HEK293 (cell line): Measurements from ENCODE around the gene TAPBPL.
"Not testable (repeated sequence)": the region's sequence is repeated elsewhere in the genome, so short reads cannot be mapped to it uniquely, and the experiment has no call there.

ENCODE experiments used
- CTCF ChIA-PET: fragments of 350-600 bp; formaldehyde crosslinking; extraction: SDS; loops from one replicate; lab custom pipeline; 2021; ENCODE audit warnings: antibody characterized with exemption; lab: Yijun Ruan, JAX
- POLR2A ChIA-PET: fragments of 300-600 bp; formaldehyde crosslinking; extraction: SDS; loops from one replicate; lab custom pipeline; 2020; ENCODE audit warnings: antibody characterized with exemption, inconsistent platforms; lab: Yijun Ruan, JAX
- H3K27ac ChIP-seq: fragments of 200-500 bp; sonication (Bioruptor generic); 2 replicates; pipeline ENCODE4 v1.5.1; 2014; ENCODE audit warnings: low read depth, low read length, control low read depth, inconsistent platforms; ENCODE audit errors: extremely low read depth
- H3K36me3 ChIP-seq, 2 experiments: fragments of 200-500 bp in 1 of 2; sonication (Bioruptor generic) in 1 of 2; 1 replicate in 1 of 2; 2 replicates in 1 of 2; pipeline ENCODE4 v1.5.1; 2014 to 2017; ENCODE audit warnings: inconsistent platforms in 2 of 2, low read length in 2 of 2; ENCODE audit not compliant: control insufficient read depth in 2 of 2, insufficient read depth in 1 of 2
- H3K4me1 ChIP-seq: fragments of 200-500 bp; sonication (Bioruptor generic); 2 replicates; pipeline ENCODE4 v1.5.1; 2014; ENCODE audit warnings: mild to moderate bottlenecking, low read length, inconsistent platforms; ENCODE audit not compliant: control insufficient read depth, insufficient read depth
- H3K4me3 ChIP-seq: 2 replicates; pipeline ENCODE4 v1.5.1; 2011; ENCODE audit warnings: low read depth, mild to moderate bottlenecking, control low read depth, low read length, moderate library complexity
- H3K9me3 ChIP-seq: fragments of 200-500 bp; sonication (Bioruptor generic); 2 replicates; pipeline ENCODE4 v1.5.1; 2014; ENCODE audit warnings: low read depth, low read length, inconsistent platforms; ENCODE audit not compliant: control insufficient read depth, insufficient read depth
- ATF2 ChIP-seq: fragments of 450-650 bp; formaldehyde crosslinking; IDR thresholded peaks from 2 replicates; pipeline ENCODE4 v1.5.1; 2016; ENCODE audit warnings: missing biosample characterization, missing genetic modification characterization, low read depth
- BCL6B ChIP-seq: fragments of 450-650 bp; formaldehyde crosslinking; IDR thresholded peaks from 2 replicates; pipeline ENCODE4 v1.5.1; 2017; ENCODE audit warnings: missing biosample characterization, missing genetic modification characterization
- IKZF3 ChIP-seq: fragments of 450-650 bp; IDR thresholded peaks from 2 replicates; pipeline ENCODE4 v1.5.0; 2018; ENCODE audit warnings: missing biosample characterization, mild to moderate bottlenecking, missing genetic modification characterization, moderate library complexity
- PATZ1 ChIP-seq: fragments of 450-650 bp; formaldehyde crosslinking; IDR thresholded peaks from 2 replicates; pipeline ENCODE4 v1.5.1; 2016; ENCODE audit warnings: missing biosample characterization, missing genetic modification characterization
- ZFP3 ChIP-seq: fragments of 450-650 bp; formaldehyde crosslinking; IDR thresholded peaks from 2 replicates; pipeline ENCODE4 v1.5.1; 2016; ENCODE audit warnings: low read depth, missing biosample characterization, missing genetic modification characterization
- ZNF112 ChIP-seq: fragments of 450-650 bp; formaldehyde crosslinking; IDR thresholded peaks from 2 replicates; pipeline ENCODE4 v1.5.0; 2017; ENCODE audit warnings: missing biosample characterization, missing genetic modification characterization
- ZNF121 ChIP-seq: fragments of 450-650 bp; formaldehyde crosslinking; IDR thresholded peaks from 2 replicates; pipeline ENCODE4 v1.5.1; 2016; ENCODE audit warnings: missing biosample characterization, missing genetic modification characterization
- ZNF132 ChIP-seq: fragments of 450-650 bp; formaldehyde crosslinking; IDR thresholded peaks from 2 replicates; pipeline ENCODE4 v1.5.1; 2017; ENCODE audit warnings: missing biosample characterization, missing genetic modification characterization, borderline replicate concordance
- ZNF223 ChIP-seq: fragments of 450-650 bp; formaldehyde crosslinking; IDR thresholded peaks from 2 replicates; pipeline ENCODE4 v1.5.1; 2016; ENCODE audit warnings: missing biosample characterization, missing genetic modification characterization
- ZNF248 ChIP-seq: fragments of 450-650 bp; formaldehyde crosslinking; IDR thresholded peaks from 2 replicates; pipeline ENCODE4 v1.5.1; 2017; ENCODE audit warnings: missing biosample characterization, missing genetic modification characterization
- ZNF362 ChIP-seq: fragments of 450-650 bp; formaldehyde crosslinking; IDR thresholded peaks from 2 replicates; pipeline ENCODE4 v1.5.1; 2016; ENCODE audit warnings: missing biosample characterization, missing genetic modification characterization
- ZNF449 ChIP-seq: fragments of 450-650 bp; formaldehyde crosslinking; IDR thresholded peaks from 2 replicates; pipeline ENCODE4 v1.5.1; 2017; ENCODE audit warnings: missing biosample characterization, mild to moderate bottlenecking, missing genetic modification characterization, moderate library complexity
- ZNF549 ChIP-seq: fragments of 450-650 bp; IDR thresholded peaks from 2 replicates; pipeline ENCODE4 v1.5.1; 2018; ENCODE audit warnings: missing biosample characterization, missing genetic modification characterization, mild to moderate bottlenecking, inconsistent platforms, moderate library complexity
- ZNF747 ChIP-seq: fragments of 450-650 bp; formaldehyde crosslinking; IDR thresholded peaks from 2 replicates; pipeline ENCODE4 v1.5.1; 2016; ENCODE audit warnings: missing biosample characterization, missing genetic modification characterization
- ZNF791 ChIP-seq: fragments of 450-650 bp; formaldehyde crosslinking; IDR thresholded peaks from 2 replicates; pipeline ENCODE4 v1.5.1; 2016; ENCODE audit warnings: missing biosample characterization, missing genetic modification characterization

TAPBPL gene

GRCh38 chr12:6489449-6489848, 37.6 kb downstream of the TAPBPL start:
- Histone ChIP-seq H3K9me3 (no peaks in the 10 kb centered on the region), H3K4me3 (no peak overlapping the region), H3K4me1 (peaks cover 4% of the 10 kb centered on the region; the same call in 1 of the 2 replicates), H3K36me3 (peaks cover 12 to 16% of the 10 kb centered on the region in 2 experiments), H3K27ac (no peak overlapping the region)
- CTCF ChIA-PET: interaction anchor here (0.7 to 1.2 kb wide), 2 partner anchors 24 to 620 kb away, joined by 3 read pairs; no protein-coding TSS in a partner anchor
- TF ChIP-seq ZNF112 (tag by site-specific recombination) (no peak), ZNF248 (tag by site-specific recombination) (no peak), ZNF223 (tag by site-specific recombination) (no peak), ZFP3 (tag by site-specific recombination) (no peak), ZNF549 (tag by site-specific recombination) (no peak), PATZ1 (tag by site-specific recombination) (no peak), ZNF791 (tag by site-specific recombination) (no peak), ZNF747 (no peak), IKZF3 (tag by site-specific recombination) (no peak), ZNF449 (tag by site-specific recombination) (peak; percentile 95), BCL6B (tag by site-specific recombination) (no peak), ATF2 (tag by site-specific recombination) (peak; percentile 19; the same call in 1 of the 2 replicates), ZNF132 (tag by site-specific recombination) (no peak)
- POLR2A ChIA-PET: interaction anchor here (0.8 to 2.4 kb wide), 3 partner anchors 9 to 19 kb away, joined by 3 to 16 read pairs (median 3); partner anchors contain the start of gene VAMP1

GRCh38 chr12:6490673-6491072, 38.8 kb downstream of the TAPBPL start:
- peaks cover 13 to 25% of the 10 kb centered on the region in 2 experiments for H3K36me3 ChIP-seq
- TF ChIP-seq ZNF121 (tag by site-specific recombination) (peak; percentile 85), ZNF362 (tag by site-specific recombination) (peak; percentile 63; the same call in 1 of the 2 replicates)
- CTCF ChIA-PET: interaction anchor here (1.2 kb wide), 1 partner anchor 25 kb away, joined by 3 read pairs; no protein-coding TSS in a partner anchor
- H3K4me1 ChIP-seq, H3K4me3 ChIP-seq, H3K9me3 ChIP-seq, H3K27ac ChIP-seq: not testable (repeated sequence)
- POLR2A ChIA-PET: interaction anchor here (0.7 to 2.4 kb wide), 3 partner anchors 20 to 44 kb away, joined by 3 to 16 read pairs (median 5); partner anchors contain the start of genes GAPDH and VAMP1
